ENCODE measurements around the gene NKAIN1.

GRCh38 chr1:31261916-31262315 is 22.2 kb upstream of the NKAIN1 start:
- no peak for TF ChIP-seq CTCF (IDR thresholded peaks at IDR 0.05; ENCODE audit: low read depth, low read length, poor library complexity, severe bottlenecking)
- no peak for TF ChIP-seq EZH2phosphoT487 (IDR thresholded peaks at IDR 0.05; ENCODE audit: borderline replicate concordance, low read length)

All from DOHH2 (cell line).